Activated CD8-positive, alpha-beta T cell treated with anti-CD3 and anti-CD28 coated beads for 36 hours (primary cell): Measurements from ENCODE around the gene SHTN1. TPM values are rescaled to one million over a fixed set of nuclear protein-coding genes. Genes with fewer than 3 reads are reported as not detected.

Experiments
- ATAC-seq: fragments of 200-7000 bp; cut with Tn5 transposase; one replicate; pipeline ENCODE4 v1.10.0; 2021; ENCODE audit warnings: mild to moderate bottlenecking, moderate library complexity
- CTCF ChIA-PET: fragments of 350-600 bp; sonication (Branson Sonifier 250); formaldehyde crosslinking; loops from one replicate; lab custom pipeline; 2021; ENCODE audit warnings: antibody characterized with exemption; lab: Charles Lee
- POLR2A ChIA-PET: fragments of 350-600 bp; sonication (Branson Sonifier 250); formaldehyde crosslinking; loops from one replicate; lab custom pipeline; 2021; ENCODE audit warnings: antibody characterized with exemption; lab: Charles Lee
- DNase-seq: peaks from one replicate; pipeline ENCODE4 v3.0.0-alpha.2; 2020
- H3K27ac Mint-ChIP-seq: one replicate; pipeline ENCODE4 v1.8.0; 2021; ENCODE audit warnings: mild to moderate bottlenecking, mixed read lengths
- H3K27me3 Mint-ChIP-seq: one replicate; pipeline ENCODE4 v1.8.0; 2021; ENCODE audit warnings: mixed read lengths
- H3K36me3 Mint-ChIP-seq: one replicate; pipeline ENCODE4 v1.8.0; 2021; ENCODE audit warnings: low read depth, mixed read lengths
- H3K4me1 Mint-ChIP-seq: one replicate; pipeline ENCODE4 v1.8.0; 2021; ENCODE audit warnings: low read depth, mixed read lengths
- H3K4me3 Mint-ChIP-seq: one replicate; pipeline ENCODE4 v1.8.0; 2021; ENCODE audit warnings: mild to moderate bottlenecking, moderate library complexity, mixed read lengths
- H3K9me3 Mint-ChIP-seq: one replicate; pipeline ENCODE4 v1.8.0; 2021; ENCODE audit warnings: mixed read lengths
- intact Hi-C: fragments of 100-400 bp; cut with micrococcal nuclease; formaldehyde crosslinking; loops from one replicate; pipeline ENCODE4 v1.10.0; 2022
- total RNA-seq, 2 experiments: library from RNA; stranded (reverse); gene quantifications; one replicate each; pipeline ENCODE4 v1.2.3, GENCODE V29; 2021
- TF ChIP-seq, protein P1 (sequence below): fragments of 200-600 bp; IDR thresholded peaks from one replicate; pipeline ENCODE4 v1.8.0; 2022; ENCODE audit warnings: antibody characterized with exemption, mild to moderate bottlenecking

The SHTN1 gene
- total RNA-seq, 2 experiments from 2014 or later, result not detected

DNA sequence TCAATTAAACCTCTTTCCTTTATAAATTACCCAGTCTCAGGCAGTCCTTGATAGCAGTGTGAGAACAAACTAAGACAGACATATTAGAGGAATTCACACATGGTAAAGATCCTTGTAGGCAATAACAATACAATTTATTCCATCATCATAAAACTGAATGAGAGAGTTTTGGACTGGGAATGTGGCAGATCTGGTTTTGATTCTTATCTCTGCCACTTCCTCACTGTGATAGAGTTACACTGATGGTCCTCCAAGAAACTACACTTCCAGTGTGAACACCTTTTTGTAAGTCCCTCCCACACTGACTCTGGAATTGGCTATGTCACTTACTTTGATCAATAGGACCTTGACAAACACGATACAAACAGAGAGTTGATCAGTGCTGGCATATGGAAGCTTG lies 152.7 kb downstream of the SHTN1 start:
- H3K27me3 Mint-ChIP-seq, result peaks cover 38% of the 10 kb centered on the region
- TF ChIP-seq, protein P1, sequence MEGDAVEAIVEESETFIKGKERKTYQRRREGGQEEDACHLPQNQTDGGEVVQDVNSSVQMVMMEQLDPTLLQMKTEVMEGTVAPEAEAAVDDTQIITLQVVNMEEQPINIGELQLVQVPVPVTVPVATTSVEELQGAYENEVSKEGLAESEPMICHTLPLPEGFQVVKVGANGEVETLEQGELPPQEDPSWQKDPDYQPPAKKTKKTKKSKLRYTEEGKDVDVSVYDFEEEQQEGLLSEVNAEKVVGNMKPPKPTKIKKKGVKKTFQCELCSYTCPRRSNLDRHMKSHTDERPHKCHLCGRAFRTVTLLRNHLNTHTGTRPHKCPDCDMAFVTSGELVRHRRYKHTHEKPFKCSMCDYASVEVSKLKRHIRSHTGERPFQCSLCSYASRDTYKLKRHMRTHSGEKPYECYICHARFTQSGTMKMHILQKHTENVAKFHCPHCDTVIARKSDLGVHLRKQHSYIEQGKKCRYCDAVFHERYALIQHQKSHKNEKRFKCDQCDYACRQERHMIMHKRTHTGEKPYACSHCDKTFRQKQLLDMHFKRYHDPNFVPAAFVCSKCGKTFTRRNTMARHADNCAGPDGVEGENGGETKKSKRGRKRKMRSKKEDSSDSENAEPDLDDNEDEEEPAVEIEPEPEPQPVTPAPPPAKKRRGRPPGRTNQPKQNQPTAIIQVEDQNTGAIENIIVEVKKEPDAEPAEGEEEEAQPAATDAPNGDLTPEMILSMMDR, result no peak
- H3K4me3 Mint-ChIP-seq, result no peak overlapping the region
- no peak for ATAC-seq
- DNase-seq, result no peak
- no peak overlapping the region for H3K27ac Mint-ChIP-seq
- peaks cover 7% of the 10 kb centered on the region for H3K4me1 Mint-ChIP-seq
- no peaks in the 10 kb centered on the region for H3K36me3 Mint-ChIP-seq
- ChIA-PET CTCF (no interaction called here), POLR2A (no interaction called here)
- intact Hi-C loops, result no loop called here
- H3K9me3 Mint-ChIP-seq, result peaks cover 2% of the 10 kb centered on the region

DNA sequence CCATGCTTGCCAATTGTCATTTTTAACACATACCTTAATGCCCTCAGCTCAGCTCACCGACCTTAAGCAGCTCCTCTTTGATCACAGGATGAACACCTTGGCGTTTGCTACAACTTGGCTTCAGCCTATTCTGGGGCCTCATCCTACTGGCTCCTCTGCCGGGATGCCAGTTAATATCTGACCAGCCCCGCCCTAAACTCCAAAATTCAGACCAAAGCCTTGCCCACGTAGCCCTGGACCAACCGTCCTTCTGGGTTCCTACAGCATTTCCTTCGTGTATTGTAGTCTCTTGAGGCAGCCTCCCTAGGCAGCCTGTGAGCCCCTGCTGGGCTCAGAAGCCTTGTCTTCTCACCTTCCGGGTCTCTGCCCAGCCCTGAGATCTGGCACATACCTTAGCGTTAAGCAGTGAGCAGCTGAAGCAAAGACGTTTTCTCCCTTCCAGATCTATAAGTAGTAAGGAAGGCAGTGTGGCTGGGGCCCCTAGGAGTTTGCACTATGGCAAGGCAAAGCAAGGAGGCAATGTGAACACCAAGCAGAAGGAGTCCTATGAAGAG lies 154.9 kb downstream of the SHTN1 start:
- TF ChIP-seq, protein P1, result no peak
- Mint-ChIP-seq H3K4me1 (peaks cover 7% of the 10 kb centered on the region), H3K9me3 (no peaks in the 10 kb centered on the region), H3K27ac (no peak overlapping the region), H3K36me3 (no peaks in the 10 kb centered on the region), H3K27me3 (peaks cover 48% of the 10 kb centered on the region), H3K4me3 (no peak overlapping the region)
- intact Hi-C loops, result no loop called here
- DNase-seq (no peak), ATAC-seq (no peak)
- ChIA-PET CTCF (interaction anchor here (0.7 kb wide), 1 partner anchor 325 kb away, joined by 3 read pairs; no protein-coding TSS in a partner anchor), POLR2A (no interaction called here)

DNA sequence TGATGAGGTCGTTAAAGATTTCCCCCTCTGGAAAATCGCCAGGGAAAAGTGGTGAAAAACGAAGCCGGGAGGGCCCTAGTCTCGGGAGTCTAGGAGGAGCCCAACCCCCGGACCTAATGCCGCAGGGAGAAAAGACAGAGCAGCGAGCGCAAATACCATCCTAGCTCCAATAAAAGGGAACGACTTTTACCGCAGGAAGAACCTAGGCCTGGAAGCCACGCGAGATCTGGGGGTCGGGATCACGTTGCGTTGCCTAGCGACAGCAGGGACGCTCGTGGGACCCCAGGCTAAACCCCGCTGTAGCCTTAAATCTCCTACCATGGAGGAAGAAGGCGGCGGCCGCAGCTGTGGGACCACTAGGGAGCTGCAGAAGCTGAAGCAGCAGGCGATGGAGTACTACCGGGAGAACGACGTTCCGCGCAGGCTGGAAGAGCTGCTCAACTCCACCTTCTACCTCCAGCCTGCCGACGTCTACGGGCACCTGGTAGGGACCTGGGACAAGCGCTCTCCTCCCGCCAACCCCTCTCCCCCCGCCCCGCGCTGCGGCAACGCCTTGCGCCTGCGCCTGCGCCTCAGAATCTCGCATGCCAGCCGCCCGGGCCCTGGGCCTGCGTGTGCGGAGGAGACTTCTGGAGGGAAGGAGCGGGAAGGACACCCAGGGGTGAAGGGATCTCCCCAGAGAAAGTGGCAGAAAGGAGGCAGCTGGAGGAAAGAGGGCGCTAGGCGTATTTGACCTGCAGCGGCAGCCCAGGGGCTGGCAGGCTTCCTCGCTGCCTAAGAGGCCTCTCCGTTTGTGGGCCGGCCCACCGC lies 155.5 kb downstream of the SHTN1 start, which contains the start of gene ENO4:
Gene ENO4, plus strand, starts transcription at position 252 of the 810 bp plus-strand sequence. Its CDS starts 68 bp downstream, at position 320.
- TF ChIP-seq, protein P1, result no peak
- Mint-ChIP-seq H3K4me1 (peaks cover 7% of the 10 kb centered on the region), H3K27me3 (peaks cover 50% of the 10 kb centered on the region), H3K27ac (no peak within 1 kb of the TSS), H3K36me3 (no peaks in the 10 kb centered on the region), H3K9me3 (no peaks in the 10 kb centered on the region), H3K4me3 (peak within 1 kb of the TSS; percentile 14)
- POLR2A ChIA-PET, result no interaction called here
- DNase-seq (peak; percentile 10), ATAC-seq (peak; percentile 49)
- CTCF ChIA-PET, result interaction anchor here (0.7 kb wide), 1 partner anchor 325 kb away, joined by 3 read pairs; no protein-coding TSS in a partner anchor
- intact Hi-C loops, result no loop called here

DNA sequence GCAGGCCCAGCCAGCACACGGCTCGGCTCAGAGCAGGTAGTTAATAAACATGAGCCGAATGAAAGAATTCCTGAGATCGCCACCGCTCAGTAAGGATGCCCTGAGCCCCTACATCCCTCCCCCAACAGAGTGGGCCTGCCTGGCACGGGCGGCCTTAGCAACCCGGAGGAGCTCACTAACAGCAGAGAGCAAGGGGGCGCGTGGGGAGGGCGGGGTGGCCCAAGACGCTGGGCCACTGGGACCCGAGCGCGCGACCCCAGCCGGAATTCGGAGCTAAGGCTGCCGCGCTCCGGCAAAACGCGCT lies 156.1 kb downstream of the SHTN1 start:
- DNase-seq (no peak), ATAC-seq (no peak)
- Mint-ChIP-seq H3K27ac (no peak overlapping the region), H3K36me3 (no peaks in the 10 kb centered on the region), H3K4me1 (peaks cover 7% of the 10 kb centered on the region), H3K27me3 (peaks cover 50% of the 10 kb centered on the region), H3K4me3 (peak overlapping the region; percentile 14), H3K9me3 (no peaks in the 10 kb centered on the region)
- TF ChIP-seq, protein P1, result no peak
- POLR2A ChIA-PET, result no interaction called here
- CTCF ChIA-PET, result no interaction called here
- intact Hi-C loops, result no loop called here
